PC-3 (cell line): ENCODE measurements around the gene ATP5F1A. TPM values are rescaled to one million over a fixed set of nuclear protein-coding genes. Genes with fewer than 3 reads are reported as not detected.
"Not testable (repeated sequence)": the region's sequence is repeated elsewhere in the genome, so short reads cannot be mapped to it uniquely, and the experiment has no call there.

Source experiments
- ATAC-seq: fragments of 200-7000 bp; cut with Tn5 transposase; 2 replicates; pipeline ENCODE4 v1.9.1; 2020; ENCODE audit warnings: mild to moderate bottlenecking, moderate library complexity
- BruUV-seq: library from RNA; stranded (reverse); fragments of 400-500 nt; replicated peaks from 2 replicates; lab custom pipeline; 2021; lab: Mats Ljungman, UMichigan
- CTCF ChIA-PET: fragments of 300-600 bp; sonication (Branson Sonifier 250); formaldehyde crosslinking; loops from one replicate; lab custom pipeline; 2022; ENCODE audit warnings: antibody characterized with exemption; lab: Charles Lee
- POLR2A ChIA-PET: fragments of 300-600 bp; sonication (Branson Sonifier 250); formaldehyde crosslinking; loops from one replicate; lab custom pipeline; 2022; ENCODE audit warnings: antibody characterized with exemption; ENCODE audit not compliant: unreplicated experiment; lab: Charles Lee
- DNase-seq: peaks from one replicate; pipeline ENCODE4 v3.0.0-alpha.2; 2015
- H2AFZ ChIP-seq: fragments of 300-600 bp; sonication (generic); 2 replicates; pipeline ENCODE4 v1.6.0; 2016; ENCODE audit warnings: antibody characterized with exemption, low read length
- H3F3A ChIP-seq: fragments of 300-600 bp; sonication (generic); one replicate; pipeline ENCODE4 v1.6.0; 2017; ENCODE audit warnings: antibody characterized with exemption, low read length, control low read depth, mild to moderate bottlenecking; ENCODE audit not compliant: unreplicated experiment
- H3K27ac ChIP-seq: fragments of 300-600 bp; sonication (generic); 2 replicates; pipeline ENCODE4 v1.5.1; 2016; ENCODE audit warnings: mild to moderate bottlenecking, low read length
- H3K27me3 ChIP-seq: fragments of 300-600 bp; sonication (generic); 2 replicates; pipeline ENCODE4 v1.6.1; 2016; ENCODE audit warnings: low read length, mixed read lengths
- H3K36me3 ChIP-seq: fragments of 300-600 bp; sonication (generic); 2 replicates; pipeline ENCODE4 v1.6.1; 2016; ENCODE audit warnings: low read depth, mixed run types, low read length, mixed read lengths
- H3K4me1 ChIP-seq: fragments of 300-600 bp; sonication (generic); 2 replicates; pipeline ENCODE4 v1.5.1; 2016; ENCODE audit warnings: low read length; ENCODE audit not compliant: insufficient read depth
- H3K4me2 ChIP-seq: fragments of 300-600 bp; sonication (generic); 2 replicates; pipeline ENCODE4 v1.6.0; 2016; ENCODE audit warnings: low read length
- H3K4me3 ChIP-seq: fragments of 300-600 bp; sonication (generic); 2 replicates; pipeline ENCODE4 v1.5.1; 2016; ENCODE audit warnings: mild to moderate bottlenecking, low read length, mixed read lengths
- H3K79me2 ChIP-seq: fragments of 300-600 bp; sonication (generic); 2 replicates; pipeline ENCODE4 v1.6.1; 2017; ENCODE audit warnings: low read length, mixed read lengths
- H3K9ac ChIP-seq: fragments of 300-600 bp; sonication (generic); 2 replicates; pipeline ENCODE4 v1.6.0; 2016; ENCODE audit warnings: mild to moderate bottlenecking, low read length
- H3K9me2 ChIP-seq: fragments of 300-600 bp; sonication (generic); replicated peaks from 2 replicates; pipeline ENCODE4 v1.6.1; 2016; ENCODE audit warnings: mixed run types, low read length, mixed read lengths
- H3K9me3 ChIP-seq: fragments of 300-600 bp; sonication (generic); 2 replicates; pipeline ENCODE4 v1.6.1; 2016; ENCODE audit warnings: low read length, mixed read lengths
- H4K20me1 ChIP-seq: fragments of 300-600 bp; sonication (generic); 2 replicates; pipeline ENCODE4 v1.6.1; 2016; ENCODE audit warnings: low read length, mixed read lengths
- CTCF ChIP-seq: fragments of 300-600 bp; sonication (generic); conservative IDR thresholded peaks from 2 replicates; pipeline ENCODE4 v1.5.1; 2017; ENCODE audit warnings: antibody characterized with exemption, low read depth, mild to moderate bottlenecking, low read length
- EZH2 ChIP-seq: fragments of 300-600 bp; sonication (generic); IDR thresholded peaks from one replicate; pipeline ENCODE4 v1.6.1; 2017; ENCODE audit warnings: antibody characterized with exemption, mild to moderate bottlenecking, low read length; ENCODE audit not compliant: unreplicated experiment
- EZH2phosphoT487 ChIP-seq: fragments of 300-600 bp; sonication (generic); IDR thresholded peaks from 2 replicates; pipeline ENCODE4 v1.6.1; 2018; ENCODE audit warnings: mild to moderate bottlenecking, antibody characterized with exemption, low read length, borderline replicate concordance
- intact Hi-C: fragments of 100-400 bp; cut with micrococcal nuclease; formaldehyde crosslinking; loops from 2 replicates; pipeline ENCODE4 v1.9.0; 2023
- total RNA-seq: library from RNA; depleted of rRNA; stranded (reverse); fragments of >200 nt; gene quantifications from 2 replicates; pipeline ENCODE4 v1.2.3, GENCODE V29; 2014

Gene ATP5F1A
- total RNA-seq, 1 experiment from 2014 or later: 243 TPM

GRCh38 chr18:46048641-46049040, 49.5 kb downstream of the ATP5F1A start:
- H3F3A ChIP-seq: no peaks in the 10 kb centered on the region
- H3K79me2 ChIP-seq: no peaks in the 10 kb centered on the region
- no peak overlapping the region for H3K4me2 ChIP-seq
- H2AFZ ChIP-seq: no peak overlapping the region
- H3K36me3 ChIP-seq: no peaks in the 10 kb centered on the region
- H3K4me3 ChIP-seq: no peak overlapping the region
- H3K27ac ChIP-seq: no peak overlapping the region
- H3K9me3 ChIP-seq: no peaks in the 10 kb centered on the region
- no peaks in the 10 kb centered on the region for H3K4me1 ChIP-seq
- no peak overlapping the region for H3K9ac ChIP-seq
- DNase-seq (no peak), ATAC-seq (no peak)
- CTCF ChIA-PET: no interaction called here
- TF ChIP-seq EZH2phosphoT487 (no peak), EZH2 (no peak), CTCF (no peak)
- BruUV-seq: no TSS peak
- H3K27me3 ChIP-seq: no peaks in the 10 kb centered on the region
- H4K20me1 ChIP-seq: no peaks in the 10 kb centered on the region
- H3K9me2 ChIP-seq: no peaks in the 10 kb centered on the region
- POLR2A ChIA-PET: no interaction called here
- intact Hi-C loops: no loop called here

GRCh38 chr18:46047369-46047768, 50.7 kb downstream of the ATP5F1A start:
- ATAC-seq, intact Hi-C loops, H3K4me1 ChIP-seq, H3K9ac ChIP-seq, H3K9me2 ChIP-seq, H3K27ac ChIP-seq, DNase-seq, H3K79me2 ChIP-seq, H3K27me3 ChIP-seq, H3K4me3 ChIP-seq, BruUV-seq, H3K4me2 ChIP-seq, H4K20me1 ChIP-seq, H2AFZ ChIP-seq, CTCF ChIA-PET, H3K9me3 ChIP-seq, H3F3A ChIP-seq, POLR2A ChIA-PET, H3K36me3 ChIP-seq: not testable (repeated sequence)

GRCh38 chr18:46046688-46047087, 51.4 kb downstream of the ATP5F1A start:
- POLR2A ChIA-PET: no interaction called here

More at GRCh38 chr18:46046688-46047087, 51.4 kb downstream of the ATP5F1A start:
- Histone ChIP-seq H3K27ac (no peak overlapping the region), H3K36me3 (no peaks in the 10 kb centered on the region), H3K4me1 (peaks cover 8% of the 10 kb centered on the region; the same call in 1 of the 2 replicates), H3K4me2 (no peak overlapping the region), H3K79me2 (no peaks in the 10 kb centered on the region), H3K9me2 (no peaks in the 10 kb centered on the region), H3K9me3 (no peaks in the 10 kb centered on the region), H2AFZ (no peak overlapping the region), H3K27me3 (no peaks in the 10 kb centered on the region), H3K4me3 (no peak overlapping the region), H3F3A (no peaks in the 10 kb centered on the region), H3K9ac (no peak overlapping the region), H4K20me1 (no peaks in the 10 kb centered on the region)
- TF ChIP-seq EZH2phosphoT487 (no peak), EZH2 (no peak), CTCF (no peak)
- intact Hi-C loops: no loop called here
- ATAC-seq (no peak), DNase-seq (no peak)
- no TSS peak for BruUV-seq
- CTCF ChIA-PET: no interaction called here
